NB4 (cell line): ENCODE measurements around the gene SEMA3C.
A peak's percentile ranks its signal among the peaks of the same experiment; 100 is the strongest.

Experiments
- DNase-seq: peaks from one replicate; pipeline ENCODE4 v3.0.0; 2010; ENCODE audit warnings: low read depth
- H3K4me3 ChIP-seq: one replicate; pipeline ENCODE4 v1.5.1; 2011; ENCODE audit warnings: mild to moderate bottlenecking, low read depth, low read length, moderate library complexity
- MYC ChIP-seq: IDR thresholded peaks from 2 replicates; pipeline ENCODE4 v1.6.1; 2011; ENCODE audit warnings: low read depth, low read length
- POLR2A ChIP-seq: IDR thresholded peaks from 2 replicates; pipeline ENCODE4 v1.6.1; 2011; ENCODE audit warnings: mild to moderate bottlenecking; ENCODE audit not compliant: insufficient read length; ENCODE audit errors: extremely low read depth
- TF ChIP-seq, protein P1 (sequence below): IDR thresholded peaks from 2 replicates; pipeline ENCODE4 v1.6.1; 2011; ENCODE audit warnings: low read depth, low read length
- TF ChIP-seq, protein P2 (sequence below): IDR thresholded peaks from one replicate; pipeline ENCODE4 v1.5.1; 2012; ENCODE audit warnings: low read depth, low read length

Gene SEMA3C

DNA sequence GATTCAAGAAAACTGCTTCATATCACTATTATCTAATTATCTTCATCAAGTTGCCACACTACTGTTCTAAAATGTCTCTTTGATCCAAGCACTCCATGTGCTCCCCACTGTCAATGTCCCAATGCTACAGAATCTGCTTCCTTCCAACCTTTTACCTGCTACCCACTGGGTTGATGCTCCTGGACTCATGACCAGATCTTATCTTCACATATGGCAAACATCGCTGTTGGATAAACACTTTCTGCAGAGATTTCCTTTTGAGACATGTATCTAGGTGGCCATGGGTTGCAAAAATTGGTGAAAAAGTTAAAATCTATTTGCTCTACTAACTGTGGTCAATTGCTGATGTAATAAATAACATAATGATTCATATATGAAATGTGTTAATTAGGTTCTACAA is 24.5 kb upstream of the SEMA3C start:
- no peak for DNase-seq
- TF ChIP-seq MYC (no peak), POLR2A (no peak)
- TF ChIP-seq, protein P1, sequence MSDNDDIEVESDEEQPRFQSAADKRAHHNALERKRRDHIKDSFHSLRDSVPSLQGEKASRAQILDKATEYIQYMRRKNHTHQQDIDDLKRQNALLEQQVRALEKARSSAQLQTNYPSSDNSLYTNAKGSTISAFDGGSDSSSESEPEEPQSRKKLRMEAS, result no peak
- TF ChIP-seq, protein P2, sequence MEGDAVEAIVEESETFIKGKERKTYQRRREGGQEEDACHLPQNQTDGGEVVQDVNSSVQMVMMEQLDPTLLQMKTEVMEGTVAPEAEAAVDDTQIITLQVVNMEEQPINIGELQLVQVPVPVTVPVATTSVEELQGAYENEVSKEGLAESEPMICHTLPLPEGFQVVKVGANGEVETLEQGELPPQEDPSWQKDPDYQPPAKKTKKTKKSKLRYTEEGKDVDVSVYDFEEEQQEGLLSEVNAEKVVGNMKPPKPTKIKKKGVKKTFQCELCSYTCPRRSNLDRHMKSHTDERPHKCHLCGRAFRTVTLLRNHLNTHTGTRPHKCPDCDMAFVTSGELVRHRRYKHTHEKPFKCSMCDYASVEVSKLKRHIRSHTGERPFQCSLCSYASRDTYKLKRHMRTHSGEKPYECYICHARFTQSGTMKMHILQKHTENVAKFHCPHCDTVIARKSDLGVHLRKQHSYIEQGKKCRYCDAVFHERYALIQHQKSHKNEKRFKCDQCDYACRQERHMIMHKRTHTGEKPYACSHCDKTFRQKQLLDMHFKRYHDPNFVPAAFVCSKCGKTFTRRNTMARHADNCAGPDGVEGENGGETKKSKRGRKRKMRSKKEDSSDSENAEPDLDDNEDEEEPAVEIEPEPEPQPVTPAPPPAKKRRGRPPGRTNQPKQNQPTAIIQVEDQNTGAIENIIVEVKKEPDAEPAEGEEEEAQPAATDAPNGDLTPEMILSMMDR, result no peak
- no peak overlapping the region for H3K4me3 ChIP-seq

DNA sequence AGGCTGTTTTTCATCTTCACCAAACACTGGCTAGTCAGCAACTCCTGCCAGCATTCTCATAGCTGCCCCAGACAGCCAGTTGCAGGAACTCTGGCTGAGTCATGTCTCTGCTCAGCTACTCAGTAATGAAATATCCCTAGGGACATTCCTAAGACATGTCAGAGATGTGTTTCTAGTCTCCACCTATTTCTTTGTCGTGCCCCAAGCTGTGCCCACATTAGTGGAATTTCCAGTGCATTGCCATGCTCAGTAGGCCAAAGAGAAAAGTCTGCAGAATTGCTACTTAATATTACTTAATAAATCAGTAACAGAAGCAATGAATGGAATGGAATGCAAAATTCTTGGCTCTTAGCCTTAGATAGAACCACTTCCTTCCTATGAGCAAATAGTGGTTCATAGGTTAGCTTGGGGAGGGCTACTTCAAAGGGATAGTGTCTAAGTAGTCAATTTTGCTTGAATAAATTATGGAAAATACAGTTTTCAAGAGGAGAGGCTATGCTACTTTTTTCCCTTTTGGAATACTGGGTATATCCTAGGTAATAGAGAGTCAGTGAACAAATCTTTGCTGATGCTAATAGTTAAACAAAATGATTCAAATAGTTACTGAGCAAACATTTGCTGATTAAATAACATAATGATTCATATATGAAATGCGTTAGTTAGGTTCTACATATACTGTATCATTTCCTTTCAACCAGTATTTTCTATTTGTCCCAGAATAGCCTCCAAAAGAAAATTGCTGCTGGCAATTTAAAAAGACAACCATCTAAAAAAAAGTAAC is 23.6 kb upstream of the SEMA3C start:
- no peak overlapping the region for H3K4me3 ChIP-seq
- peak; percentile 55 for DNase-seq
- TF ChIP-seq MYC (no peak), POLR2A (no peak)
- TF ChIP-seq, protein P1, result no peak
- TF ChIP-seq, protein P2, result no peak

DNA sequence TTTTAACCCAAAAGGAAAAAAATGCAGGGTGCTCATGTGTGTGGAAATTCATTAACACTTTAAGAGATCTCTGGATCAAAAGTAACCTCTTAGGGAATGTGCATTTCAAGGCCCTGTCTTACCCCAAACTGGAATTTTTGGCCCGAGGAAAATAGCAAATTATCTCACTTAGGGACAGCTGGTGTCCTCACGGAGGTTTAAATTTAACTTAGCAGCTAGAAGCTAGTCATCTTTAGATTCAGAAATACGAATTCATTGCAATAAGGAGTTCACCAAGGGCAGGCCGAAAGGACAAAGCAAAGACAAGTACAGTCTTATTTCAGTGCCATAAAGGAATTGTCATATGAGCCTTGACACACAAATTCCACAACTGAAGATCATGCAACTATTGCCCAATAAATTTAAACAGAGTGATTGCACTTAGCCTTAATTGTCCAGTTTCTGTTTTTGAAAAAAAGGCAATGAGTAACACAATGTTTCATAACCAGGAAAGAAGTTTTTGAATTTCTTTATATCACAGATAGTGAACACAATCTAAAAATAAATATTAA is 22.4 kb upstream of the SEMA3C start:
- DNase-seq, result no peak
- H3K4me3 ChIP-seq, result no peak overlapping the region
- TF ChIP-seq, protein P2, result no peak
- no peak for TF ChIP-seq POLR2A
- TF ChIP-seq MYC, result no peak
- TF ChIP-seq, protein P1, result no peak

DNA sequence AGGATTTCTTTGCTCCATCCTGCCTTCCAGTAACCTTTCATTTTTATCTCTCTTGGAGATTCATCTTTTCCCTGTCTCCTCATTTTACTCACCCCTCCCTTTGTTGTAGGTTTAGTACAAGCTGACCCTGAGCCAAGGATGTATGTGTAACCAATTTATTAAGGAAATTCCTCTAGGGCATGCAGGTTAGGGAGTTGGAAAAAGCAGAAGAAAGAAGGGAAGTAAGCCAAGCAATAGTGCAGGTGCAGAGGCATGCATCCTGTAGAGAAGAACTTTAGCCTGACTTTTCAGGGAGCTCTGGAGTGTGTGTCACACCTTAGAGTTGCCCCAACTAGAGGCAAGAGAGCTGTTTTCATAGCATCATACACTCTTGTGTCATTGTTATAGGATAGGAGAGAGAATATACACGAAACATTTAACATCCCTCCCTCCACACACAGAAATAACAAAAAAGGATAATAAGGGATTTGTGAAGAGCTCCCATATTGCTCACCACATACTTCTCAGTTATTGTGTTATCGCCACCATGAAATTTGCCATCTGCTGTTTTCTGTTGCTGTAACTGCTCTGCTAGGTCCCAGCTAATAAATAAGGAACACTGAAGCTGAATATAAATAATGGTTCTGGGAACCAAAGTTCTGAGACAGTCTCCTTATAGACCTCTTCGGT is 21.8 kb upstream of the SEMA3C start:
- DNase-seq, result no peak
- H3K4me3 ChIP-seq, result no peak overlapping the region
- TF ChIP-seq POLR2A (no peak), MYC (no peak)
- TF ChIP-seq, protein P2, result no peak
- TF ChIP-seq, protein P1, result no peak

DNA sequence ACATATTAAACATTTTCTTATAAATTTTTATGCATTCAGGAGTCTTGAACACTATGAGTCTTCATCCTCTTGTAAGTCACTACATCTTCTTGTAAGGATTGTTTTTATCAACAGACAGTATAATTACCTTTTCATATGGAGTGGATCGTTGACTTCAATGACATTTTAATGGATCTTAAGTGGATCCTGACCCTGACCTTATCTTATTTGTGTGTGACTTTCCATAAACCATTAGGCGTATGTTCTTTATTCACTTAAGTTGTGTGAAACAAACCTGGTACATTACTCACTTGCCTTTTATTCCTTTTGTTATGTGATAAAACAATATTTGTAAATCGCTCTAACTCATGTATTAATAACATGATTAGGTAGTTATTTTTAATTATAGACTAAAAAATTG is 18.5 kb upstream of the SEMA3C start:
- no peak for DNase-seq
- no peak overlapping the region for H3K4me3 ChIP-seq
- TF ChIP-seq, protein P2, result no peak
- TF ChIP-seq, protein P1, result no peak
- TF ChIP-seq POLR2A, result no peak
- TF ChIP-seq MYC, result no peak
